Measurements from ENCODE around the gene LYG1. TPM values are rescaled to one million over a fixed set of nuclear protein-coding genes. Genes with fewer than 3 reads are reported as not detected.

The LYG1 gene
- total RNA-seq, result 0.68 and 0.78 TPM in 2 replicates

GRCh38 chr2:99301097-99301496 is at the start of gene LYG1:
TSS of gene LYG1 (minus strand) at chr2:99301197. CDS start at chr2:99295670, 5,527 bp downstream.

GRCh38 chr2:99337113-99338028 is 36.4 kb upstream of the LYG1 start, which contains the start of gene EIF5B:
TSS of gene EIF5B (plus strand) at chr2:99337389. CDS start at chr2:99337555, 166 bp downstream.

GRCh38 chr2:99335911-99336803 is 35.2 kb upstream of the LYG1 start, which contains the start of gene TXNDC9:
TSS of gene TXNDC9 (minus strand) at chr2:99336333. CDS start at chr2:99333210, 3,123 bp downstream.

GRCh38 chr2:99255491-99256318 is 45.3 kb downstream of the LYG1 start, which contains the start of gene LYG2:
TSS of gene LYG2 (minus strand) at chr2:99255666. CDS start at chr2:99254260, 1,406 bp downstream.

Other genes with a start within 250 kb of the LYG1 start
- gene C2orf15, start 159.5 kb downstream of the LYG1 start, total RNA-seq, result 0.93 and 2.1 TPM in 2 replicates
- 7.9 and 8.6 TPM in 2 replicates for gene TSGA10, start 146.3 kb downstream of the LYG1 start, total RNA-seq
- gene LIPT1, start 146.2 kb downstream of the LYG1 start, total RNA-seq, result 7.8 and 8.9 TPM in 2 replicates
- 19.9 and 35.9 TPM in 2 replicates for gene MITD1, start 120.1 kb downstream of the LYG1 start, total RNA-seq
- 31.8 TPM in 2 replicates for gene MRPL30, start 120.0 kb downstream of the LYG1 start, total RNA-seq
- gene LYG2, start 45.5 kb downstream of the LYG1 start, total RNA-seq, result not detected in 2 replicates
- gene TXNDC9, start 35.1 kb upstream of the LYG1 start, total RNA-seq, result 63.2 and 65.2 TPM in 2 replicates
- 24.3 and 58.0 TPM in 2 replicates for gene EIF5B, start 36.2 kb upstream of the LYG1 start, total RNA-seq
- gene REV1, start 188.8 kb upstream of the LYG1 start, total RNA-seq, result 46.8 and 67.8 TPM in 2 replicates